H9 (cell line): ENCODE measurements around the gene SETD1A. TPM values are rescaled to one million over a fixed set of nuclear protein-coding genes. Genes with fewer than 3 reads are reported as not detected.

Experiments
- DNase-seq: peaks from one replicate; pipeline ENCODE4 v3.0.0-alpha.2; 2017
- H2AFZ ChIP-seq: one replicate; pipeline ENCODE4 v1.6.1; 2013; ENCODE audit warnings: mild to moderate bottlenecking, low read length, control low read depth, moderate library complexity
- H2AK5ac ChIP-seq: 2 replicates; pipeline ENCODE4 v1.6.1; 2013; ENCODE audit warnings: low read length, control low read depth, mixed read lengths; ENCODE audit not compliant: insufficient read length
- H2BK120ac ChIP-seq: one replicate; pipeline ENCODE4 v1.6.1; 2013; ENCODE audit warnings: low read depth, mild to moderate bottlenecking, low read length, control low read depth, inconsistent platforms; ENCODE audit not compliant: poor library complexity, severe bottlenecking
- H2BK12ac ChIP-seq: 2 replicates; pipeline ENCODE4 v1.6.1; 2013; ENCODE audit warnings: low read length, control low read depth, mixed read lengths, low read depth; ENCODE audit not compliant: insufficient read length
- H2BK15ac ChIP-seq: 2 replicates; pipeline ENCODE4 v1.6.1; 2013; ENCODE audit warnings: low read depth, low read length, control low read depth
- H2BK20ac ChIP-seq: one replicate; pipeline ENCODE4 v1.6.1; 2013; ENCODE audit warnings: low read depth, mild to moderate bottlenecking, low read length, control low read depth, inconsistent platforms; ENCODE audit not compliant: poor library complexity, severe bottlenecking
- H2BK5ac ChIP-seq: 2 replicates; pipeline ENCODE4 v1.6.1; 2013; ENCODE audit warnings: low read length, control low read depth, mixed read lengths; ENCODE audit not compliant: insufficient read length
- H3K14ac ChIP-seq: 2 replicates; pipeline ENCODE4 v1.6.1; 2013; ENCODE audit warnings: low read length, control low read depth; ENCODE audit not compliant: insufficient read depth
- H3K18ac ChIP-seq: 2 replicates; pipeline ENCODE4 v1.6.1; 2013; ENCODE audit warnings: low read depth, mild to moderate bottlenecking, mixed read lengths, low read length, control low read depth; ENCODE audit not compliant: insufficient read length
- H3K23ac ChIP-seq: 2 replicates; pipeline ENCODE4 v1.6.1; 2013; ENCODE audit warnings: low read length, control low read depth, mixed read lengths, low read depth; ENCODE audit not compliant: insufficient read length
- H3K23me2 ChIP-seq: 2 replicates; pipeline ENCODE4 v1.6.1; 2013; ENCODE audit warnings: low read depth, mild to moderate bottlenecking, mixed read lengths, low read length, control low read depth; ENCODE audit not compliant: insufficient read length, poor library complexity, severe bottlenecking
- H3K27ac ChIP-seq: 2 replicates; pipeline ENCODE4 v1.5.1; 2013; ENCODE audit warnings: low read length, control low read depth, mixed read lengths, low read depth; ENCODE audit not compliant: insufficient read length
- H3K27me3 ChIP-seq: 2 replicates; pipeline ENCODE4 v1.6.1; 2013; ENCODE audit warnings: low read length, control low read depth, inconsistent platforms; ENCODE audit not compliant: insufficient read depth
- H3K4ac ChIP-seq: 2 replicates; pipeline ENCODE4 v1.6.1; 2013; ENCODE audit warnings: low read depth, mild to moderate bottlenecking, control low read depth, inconsistent platforms, low read length, moderate library complexity
- H3K4me1 ChIP-seq: 2 replicates; pipeline ENCODE4 v1.6.1; 2013; ENCODE audit warnings: low read length, control low read depth, inconsistent platforms; ENCODE audit not compliant: insufficient read depth
- H3K4me2 ChIP-seq: 2 replicates; pipeline ENCODE4 v1.6.1; 2013; ENCODE audit warnings: low read length, control low read depth, mixed read lengths; ENCODE audit not compliant: insufficient read length, insufficient read depth
- H3K56ac ChIP-seq: 2 replicates; pipeline ENCODE4 v1.6.1; 2013; ENCODE audit warnings: low read depth, mild to moderate bottlenecking, mixed read lengths, low read length, control low read depth; ENCODE audit not compliant: insufficient read length
- H3K79me1 ChIP-seq: 2 replicates; pipeline ENCODE4 v1.6.1; 2013; ENCODE audit warnings: low read depth, mild to moderate bottlenecking, moderate library complexity, low read length, control low read depth, inconsistent platforms; ENCODE audit not compliant: insufficient read depth, poor library complexity, severe bottlenecking
- H3K79me2 ChIP-seq: 2 replicates; pipeline ENCODE4 v1.6.1; 2013; ENCODE audit warnings: low read length, control low read depth, inconsistent platforms; ENCODE audit not compliant: insufficient read depth
- H3K9ac ChIP-seq: 2 replicates; pipeline ENCODE4 v1.6.1; 2013; ENCODE audit warnings: low read length, control low read depth, mixed read lengths; ENCODE audit not compliant: insufficient read length; ENCODE audit errors: extremely low read depth
- H3K9me3 ChIP-seq: one replicate; pipeline ENCODE4 v1.6.1; 2013; ENCODE audit warnings: low read depth, low read length, inconsistent platforms; ENCODE audit not compliant: control insufficient read depth
- H3T11ph ChIP-seq: one replicate; pipeline ENCODE4 v1.6.1; 2013; ENCODE audit warnings: mild to moderate bottlenecking, low read length, control low read depth, inconsistent platforms
- H4K20me1 ChIP-seq: one replicate; pipeline ENCODE4 v1.6.1; 2013; ENCODE audit not compliant: control insufficient read depth, insufficient read length, insufficient read depth
- H4K5ac ChIP-seq: 2 replicates; pipeline ENCODE4 v1.6.1; 2013; ENCODE audit warnings: low read depth, mild to moderate bottlenecking, mixed read lengths, low read length, control low read depth; ENCODE audit not compliant: insufficient read length
- H4K8ac ChIP-seq: replicated peaks from 2 replicates; pipeline ENCODE4 v1.6.1; 2013; ENCODE audit warnings: low read length, control low read depth, mixed read lengths, low read depth; ENCODE audit not compliant: insufficient read length
- H4K91ac ChIP-seq: 2 replicates; pipeline ENCODE4 v1.6.1; 2013; ENCODE audit warnings: low read depth, mild to moderate bottlenecking, moderate library complexity, mixed read lengths, low read length, control low read depth; ENCODE audit not compliant: insufficient read length
- H3K27ac Mint-ChIP-seq, 3 experiments: 2 replicates in 2 of 3; 3 replicates in 1 of 3; pipeline ENCODE4 v1.8.0; 2020 to 2021; ENCODE audit warnings: mixed read lengths in 3 of 3, mild to moderate bottlenecking in 1 of 3, moderate library complexity in 1 of 3
- H3K27me3 Mint-ChIP-seq: 2 replicates; pipeline ENCODE4 v1.8.0; 2021; ENCODE audit warnings: low read depth, mild to moderate bottlenecking, moderate library complexity, mixed read lengths
- H3K36me3 Mint-ChIP-seq, 3 experiments: 2 replicates in 2 of 3; 3 replicates in 1 of 3; pipeline ENCODE4 v1.8.0; 2020 to 2021; ENCODE audit warnings: low read depth in 3 of 3, mixed read lengths in 3 of 3; ENCODE audit not compliant: insufficient read depth in 1 of 3
- H3K4me1 Mint-ChIP-seq, 2 experiments: 2 replicates each; pipeline ENCODE4 v1.8.0; 2020; ENCODE audit warnings: mixed read lengths in 2 of 2
- H3K4me3 Mint-ChIP-seq, 2 experiments: 2 replicates in 1 of 2; 3 replicates in 1 of 2; pipeline ENCODE4 v1.8.0; 2020 to 2021; ENCODE audit warnings: mild to moderate bottlenecking in 2 of 2, mixed read lengths in 2 of 2, moderate library complexity in 1 of 2
- H3K9me3 Mint-ChIP-seq, 2 experiments: 2 replicates in 1 of 2; 3 replicates in 1 of 2; pipeline ENCODE4 v1.8.0; 2020; ENCODE audit warnings: mild to moderate bottlenecking in 2 of 2, mixed read lengths in 2 of 2, moderate library complexity in 1 of 2
- CTCF ChIP-seq: fragments of 200-600 bp; sonication (generic); conservative IDR thresholded peaks from 3 replicates; pipeline ENCODE4 v1.8.0; 2021; ENCODE audit warnings: antibody characterized with exemption, mild to moderate bottlenecking
- WGBS: extraction: QIAGEN DNeasy Blood & Tissue Kit; methylation state at CpG from one replicate; pipeline ENCODE4 v1.1.7; 2013; ENCODE audit warnings: missing lambda C conversion rate, low lambda C conversion rate, mixed read lengths; ENCODE audit not compliant: insufficient read length; ENCODE audit errors: extremely low coverage; 5-methylcytosine and 5-hydroxymethylcytosine counted together
- total RNA-seq: library from RNA; stranded (reverse); gene quantifications from 2 replicates; pipeline ENCODE4 v1.2.1, GENCODE V29; 2021

Gene SETD1A
- total RNA-seq, 1 experiment from 2014 or later, result 36.9 TPM

DNA sequence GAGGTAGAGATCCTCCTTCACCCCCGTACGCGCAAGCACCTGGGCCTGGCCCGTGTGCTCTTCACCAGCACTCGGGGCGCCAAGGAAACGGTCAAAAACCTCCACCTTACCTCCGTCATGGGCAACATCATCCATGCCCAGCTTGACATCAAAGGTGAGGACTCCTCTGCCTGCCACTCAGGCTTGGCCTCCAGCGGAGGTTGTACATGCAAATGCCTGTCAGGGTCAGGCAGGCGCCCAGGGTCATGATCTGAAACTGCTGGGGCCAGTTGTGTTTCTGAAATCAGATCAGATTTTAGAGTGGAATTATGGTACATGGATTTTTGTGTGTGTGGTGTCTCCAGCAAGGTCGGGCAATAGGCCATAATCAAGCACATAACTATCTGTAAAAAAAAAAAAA is 3.8 kb downstream of the SETD1A start:
- no peak overlapping the region for H2BK15ac ChIP-seq
- H3K4me1 ChIP-seq, result no peaks in the 10 kb centered on the region
- no peak for DNase-seq
- no peak overlapping the region for H2BK120ac ChIP-seq
- Mint-ChIP-seq H3K4me1 (peaks cover 4 to 10% of the 10 kb centered on the region in 2 experiments), H3K27ac (no peak overlapping the region), H3K36me3 (peaks cover 51 to 75% (median 70%) of the 10 kb centered on the region in 3 experiments), H3K27me3 (no peaks in the 10 kb centered on the region), H3K4me3 (no peak overlapping the region), H3K9me3 (no peaks in the 10 kb centered on the region)
- TF ChIP-seq CTCF, result no peak
- H3K23me2 ChIP-seq, result no peaks in the 10 kb centered on the region
- no peak overlapping the region for H3K4me2 ChIP-seq
- no peaks in the 10 kb centered on the region for H4K20me1 ChIP-seq
- no peak overlapping the region for H2AFZ ChIP-seq
- no peak overlapping the region for H4K8ac ChIP-seq
- no peaks in the 10 kb centered on the region; the same call in 1 of the 2 replicates for H3K79me2 ChIP-seq
- WGBS, result no CpG with 5 or more reads among the region's 11 CpGs
- H4K91ac ChIP-seq, result no peak overlapping the region
- no peak overlapping the region for H3K18ac ChIP-seq
- H3K9ac ChIP-seq, result no peak overlapping the region
- no peak overlapping the region for H3K56ac ChIP-seq
- H3K27ac ChIP-seq, result no peak overlapping the region
- H4K5ac ChIP-seq, result no peak overlapping the region
- H3K23ac ChIP-seq, result no peak overlapping the region
- no peak overlapping the region for H3K14ac ChIP-seq
- H3K27me3 ChIP-seq, result no peaks in the 10 kb centered on the region
- H3K4ac ChIP-seq, result no peak overlapping the region
- no peaks in the 10 kb centered on the region for H3K9me3 ChIP-seq
- H2AK5ac ChIP-seq, result no peak overlapping the region
- no peak overlapping the region for H3T11ph ChIP-seq
- H2BK5ac ChIP-seq, result no peak overlapping the region
- H2BK20ac ChIP-seq, result no peak overlapping the region
- H2BK12ac ChIP-seq, result no peak overlapping the region
- H3K79me1 ChIP-seq, result peaks cover 4% of the 10 kb centered on the region
